Colonic mucosa (tissue), 4 donors: ENCODE measurements around the gene WDR20. TPM values are rescaled to one million over a fixed set of nuclear protein-coding genes. Genes with fewer than 3 reads are reported as not detected.

Experiments used
- DNase-seq: peaks from one replicate; pipeline ENCODE4 v3.0.0-alpha.2; 2020
- H3K27ac ChIP-seq: fragments of 200-600 bp; one replicate; pipeline ENCODE4 v1.8.0; 2021
- H3K27me3 ChIP-seq: fragments of 200-600 bp; one replicate; pipeline ENCODE4 v1.8.0; 2021
- H3K36me3 ChIP-seq: fragments of 200-600 bp; one replicate; pipeline ENCODE4 v1.8.0; 2021
- H3K4me1 ChIP-seq: fragments of 200-600 bp; one replicate; pipeline ENCODE4 v1.8.0; 2021; ENCODE audit warnings: mild to moderate bottlenecking
- H3K4me3 ChIP-seq: fragments of 200-600 bp; one replicate; pipeline ENCODE4 v1.8.0; 2021
- H3K9ac ChIP-seq, 2 donors: one replicate each; pipeline ENCODE4 v1.7.0; 2013; ENCODE audit warnings: control low read depth in 2 of 2, low read depth in 2 of 2, low read length in 2 of 2
- H3K9me3 ChIP-seq: fragments of 200-600 bp; one replicate; pipeline ENCODE4 v1.8.0; 2021
- intact Hi-C: fragments of 100-400 bp; cut with DNase I; formaldehyde crosslinking; loops from one replicate; pipeline ENCODE4 v1.14.1; 2022
- total RNA-seq, 2 donors: library from RNA; stranded (reverse); fragmentation: NEBNext Ultra II Directional in 1 of 2; extraction: Animal tissue kit (Norgen Biotek cat#: 25700) in 1 of 2; gene quantifications; one replicate each; pipeline ENCODE4 v1.2.1, GENCODE V29; 2021
- TF ChIP-seq, protein P1 (sequence below): fragments of 200-600 bp; IDR thresholded peaks from one replicate; pipeline ENCODE4 v1.8.0; 2022; ENCODE audit warnings: antibody characterized with exemption, mild to moderate bottlenecking
- donor health status: healthy.
- donor health status: DM: no; HTN: no; CAD: no.
- donor health status: DM: no; HTN: no; CAD: no.

WDR20 gene
- total RNA-seq, 2 donors from 2014 or later, result 30.0 to 31.2 TPM

DNA sequence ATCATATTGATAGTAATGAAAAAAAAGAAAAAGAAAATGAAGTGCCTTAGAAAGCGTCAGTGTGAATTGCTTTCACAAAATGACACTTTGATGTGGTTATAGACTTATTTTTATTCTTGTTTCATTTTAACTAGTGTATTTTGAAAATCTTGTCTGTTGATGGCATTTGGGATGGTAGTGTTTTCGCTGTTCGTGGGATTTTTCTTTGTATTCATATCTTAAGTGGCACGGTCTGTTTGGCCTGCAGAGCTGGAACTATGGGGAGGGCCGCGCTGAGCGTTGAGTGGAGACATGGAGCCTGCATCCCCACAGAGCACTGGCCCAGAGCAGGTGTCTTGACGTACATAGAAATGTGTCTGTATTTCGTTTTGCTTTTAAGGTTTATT is 61.6 kb downstream of the WDR20 start:
- Histone ChIP-seq H3K4me1 (no peaks in the 10 kb centered on the region), H3K9ac (no peak overlapping the region), H3K4me3 (no peak overlapping the region), H3K36me3 (no peaks in the 10 kb centered on the region), H3K27me3 (no peaks in the 10 kb centered on the region), H3K9me3 (no peaks in the 10 kb centered on the region), H3K27ac (no peak overlapping the region)
- no peak for DNase-seq
- intact Hi-C loops, result no loop called here
- TF ChIP-seq, protein P1, sequence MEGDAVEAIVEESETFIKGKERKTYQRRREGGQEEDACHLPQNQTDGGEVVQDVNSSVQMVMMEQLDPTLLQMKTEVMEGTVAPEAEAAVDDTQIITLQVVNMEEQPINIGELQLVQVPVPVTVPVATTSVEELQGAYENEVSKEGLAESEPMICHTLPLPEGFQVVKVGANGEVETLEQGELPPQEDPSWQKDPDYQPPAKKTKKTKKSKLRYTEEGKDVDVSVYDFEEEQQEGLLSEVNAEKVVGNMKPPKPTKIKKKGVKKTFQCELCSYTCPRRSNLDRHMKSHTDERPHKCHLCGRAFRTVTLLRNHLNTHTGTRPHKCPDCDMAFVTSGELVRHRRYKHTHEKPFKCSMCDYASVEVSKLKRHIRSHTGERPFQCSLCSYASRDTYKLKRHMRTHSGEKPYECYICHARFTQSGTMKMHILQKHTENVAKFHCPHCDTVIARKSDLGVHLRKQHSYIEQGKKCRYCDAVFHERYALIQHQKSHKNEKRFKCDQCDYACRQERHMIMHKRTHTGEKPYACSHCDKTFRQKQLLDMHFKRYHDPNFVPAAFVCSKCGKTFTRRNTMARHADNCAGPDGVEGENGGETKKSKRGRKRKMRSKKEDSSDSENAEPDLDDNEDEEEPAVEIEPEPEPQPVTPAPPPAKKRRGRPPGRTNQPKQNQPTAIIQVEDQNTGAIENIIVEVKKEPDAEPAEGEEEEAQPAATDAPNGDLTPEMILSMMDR, result no peak

DNA sequence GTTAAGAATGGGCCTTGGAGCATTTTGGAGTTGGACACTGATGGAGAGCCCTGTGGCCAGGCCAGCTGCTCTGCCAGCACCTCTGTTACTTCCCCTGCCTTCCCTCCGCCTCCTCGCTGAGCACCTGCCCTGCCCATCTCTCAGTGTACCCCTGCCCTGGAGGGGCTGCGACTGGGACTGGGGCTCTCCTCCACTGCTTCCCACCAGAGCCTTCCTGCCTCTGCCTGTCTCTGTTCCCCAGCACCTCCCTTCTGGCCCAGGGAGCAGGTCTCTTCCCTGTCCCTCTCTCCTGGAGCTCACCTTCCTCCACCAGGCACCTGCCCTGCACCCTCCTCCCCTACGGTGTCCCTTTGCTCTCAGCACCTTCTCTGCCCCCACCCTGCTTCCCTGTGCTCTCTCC is 62.1 kb downstream of the WDR20 start:
- H3K27me3 ChIP-seq, result no peaks in the 10 kb centered on the region
- no peak for DNase-seq
- H3K9me3 ChIP-seq, result no peaks in the 10 kb centered on the region
- no peak overlapping the region for H3K9ac ChIP-seq
- TF ChIP-seq, protein P1, result no peak
- intact Hi-C loops, result no loop called here
- no peak overlapping the region for H3K4me3 ChIP-seq
- no peak overlapping the region for H3K27ac ChIP-seq
- no peaks in the 10 kb centered on the region for H3K4me1 ChIP-seq
- no peaks in the 10 kb centered on the region for H3K36me3 ChIP-seq

DNA sequence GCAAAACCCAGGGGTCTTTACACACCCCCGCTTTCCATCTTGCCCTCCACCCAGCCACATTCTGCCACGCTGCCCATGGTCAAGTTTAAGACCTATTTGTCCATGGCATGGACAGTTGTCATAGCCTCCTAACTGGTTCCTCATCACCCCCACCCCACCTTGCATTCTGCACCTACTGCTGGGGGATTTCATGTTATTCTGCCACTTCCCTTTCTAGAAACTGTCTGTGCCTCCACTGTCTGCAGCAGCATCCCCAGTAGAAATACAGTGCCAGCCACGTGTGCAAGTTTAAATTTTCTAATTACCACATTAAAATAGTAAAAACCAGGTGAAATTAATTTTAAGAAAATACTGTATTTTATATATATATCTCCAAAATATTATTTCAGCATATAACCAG is 63.2 kb downstream of the WDR20 start:
- no peak overlapping the region for H3K27ac ChIP-seq
- DNase-seq, result no peak
- no peaks in the 10 kb centered on the region for H3K9me3 ChIP-seq
- H3K9ac ChIP-seq, result no peak overlapping the region
- no peaks in the 10 kb centered on the region for H3K36me3 ChIP-seq
- TF ChIP-seq, protein P1, result no peak
- no peaks in the 10 kb centered on the region for H3K27me3 ChIP-seq
- no peaks in the 10 kb centered on the region for H3K4me1 ChIP-seq
- intact Hi-C loops, result no loop called here
- H3K4me3 ChIP-seq, result no peak overlapping the region

DNA sequence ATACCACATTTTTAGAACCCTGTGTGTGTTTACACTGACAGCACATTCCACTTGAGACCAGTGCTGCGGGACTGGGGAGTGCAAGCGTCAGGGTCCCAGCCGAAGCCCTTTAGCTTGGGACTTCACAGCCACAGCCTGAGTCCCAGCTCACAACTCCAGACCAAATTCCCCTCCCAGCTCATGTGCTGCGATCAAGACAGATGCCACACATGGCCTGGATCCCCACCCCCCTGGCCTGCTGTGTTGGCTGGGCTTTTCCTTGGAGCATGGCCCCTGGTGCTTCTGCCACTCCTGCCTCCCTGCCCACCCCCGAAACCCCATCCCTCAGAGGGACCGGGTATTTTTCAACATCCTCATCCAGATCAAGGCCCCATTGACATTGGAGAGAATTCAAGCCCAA is 63.7 kb downstream of the WDR20 start:
- Histone ChIP-seq H3K4me3 (no peak overlapping the region), H3K27ac (no peak overlapping the region), H3K27me3 (no peaks in the 10 kb centered on the region), H3K9me3 (no peaks in the 10 kb centered on the region), H3K36me3 (no peaks in the 10 kb centered on the region), H3K4me1 (no peaks in the 10 kb centered on the region), H3K9ac (no peak overlapping the region)
- DNase-seq, result no peak
- TF ChIP-seq, protein P1, result no peak
- intact Hi-C loops, result no loop called here

DNA sequence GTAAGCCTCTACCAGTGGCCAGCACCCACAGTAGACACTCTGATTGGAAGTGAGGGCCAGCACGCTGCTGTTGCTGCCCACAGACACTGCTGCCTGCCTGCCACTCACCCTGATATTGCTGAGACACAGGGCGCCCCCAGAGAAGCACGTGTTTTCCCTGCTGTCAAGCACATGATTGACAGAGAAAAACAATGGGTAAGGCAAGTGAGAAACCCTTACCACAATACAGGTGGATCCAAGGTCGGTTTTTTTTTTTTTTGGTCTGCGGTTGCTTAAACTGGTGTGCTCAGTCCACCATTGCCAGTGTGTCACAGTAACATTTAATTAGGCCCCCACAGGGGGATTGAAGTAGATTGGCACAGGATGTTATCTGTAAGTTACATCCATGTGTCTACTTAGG is 65.9 kb downstream of the WDR20 start:
- TF ChIP-seq, protein P1, result no peak
- Histone ChIP-seq H3K27ac (no peak overlapping the region), H3K4me1 (no peaks in the 10 kb centered on the region), H3K36me3 (no peaks in the 10 kb centered on the region), H3K27me3 (no peaks in the 10 kb centered on the region), H3K4me3 (no peak overlapping the region), H3K9ac (no peak overlapping the region), H3K9me3 (no peaks in the 10 kb centered on the region)
- DNase-seq, result no peak
- intact Hi-C loops, result no loop called here

DNA sequence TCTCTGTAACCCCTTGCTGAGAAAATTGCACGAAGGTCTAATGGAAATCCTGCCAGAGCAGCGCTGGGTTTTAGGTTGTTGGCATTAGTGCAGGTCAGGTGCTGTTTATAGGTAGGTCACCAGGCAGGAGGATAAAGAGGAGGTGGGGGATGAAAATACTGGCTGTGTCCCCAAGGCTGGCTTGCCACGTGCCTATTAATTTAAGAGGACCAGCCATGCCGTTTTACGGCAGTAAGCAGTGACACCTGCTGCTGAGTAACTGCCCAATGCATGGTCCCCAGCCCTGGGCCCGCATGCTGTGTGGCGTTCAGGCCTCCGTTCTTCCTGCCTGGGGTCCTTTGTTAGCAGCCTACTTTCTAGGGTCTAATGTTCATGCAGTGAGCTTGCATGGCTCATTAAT is 67.2 kb downstream of the WDR20 start:
- intact Hi-C loops, result no loop called here
- DNase-seq, result no peak
- H3K4me3 ChIP-seq, result no peak overlapping the region
- H3K36me3 ChIP-seq, result no peaks in the 10 kb centered on the region
- H3K27me3 ChIP-seq, result no peaks in the 10 kb centered on the region
- no peak overlapping the region for H3K27ac ChIP-seq
- TF ChIP-seq, protein P1, result no peak
- H3K9me3 ChIP-seq, result no peaks in the 10 kb centered on the region
- no peak overlapping the region for H3K9ac ChIP-seq
- H3K4me1 ChIP-seq, result no peaks in the 10 kb centered on the region
